Muscle of leg (tissue), 11 donors: Measurements from ENCODE around the gene LYL1. TPM values are rescaled to one million over a fixed set of nuclear protein-coding genes. Genes with fewer than 3 reads are reported as not detected.
A peak's percentile ranks its signal among the peaks of the same experiment; 100 is the strongest.

Experiments used
- DNase-seq: peaks from one replicate; pipeline ENCODE4 v3.0.0; 2013
- H3K27ac ChIP-seq: one replicate; pipeline ENCODE4 v1.5.1; 2013; ENCODE audit warnings: mild to moderate bottlenecking, low read length, control low read depth
- H3K27me3 ChIP-seq: one replicate; pipeline ENCODE4 v1.6.1; 2013; ENCODE audit warnings: low read length; ENCODE audit not compliant: control insufficient read depth, insufficient read depth
- H3K36me3 ChIP-seq: one replicate; pipeline ENCODE4 v1.6.1; 2013; ENCODE audit warnings: low read length; ENCODE audit not compliant: control insufficient read depth, insufficient read depth
- H3K4me1 ChIP-seq: one replicate; pipeline ENCODE4 v1.6.1; 2013; ENCODE audit warnings: low read length; ENCODE audit not compliant: control insufficient read depth, insufficient read depth
- H3K4me3 ChIP-seq: one replicate; pipeline ENCODE4 v1.5.1; 2013; ENCODE audit warnings: low read length, control low read depth
- H3K9me3 ChIP-seq: replicated peaks from 2 replicates; pipeline ENCODE4 v1.6.1; 2013; ENCODE audit warnings: low read depth, low read length; ENCODE audit not compliant: control insufficient read depth
- WGBS: methylation state at CpG from one replicate; pipeline ENCODE4 v1.1.5; 2013; ENCODE audit warnings: missing lambda C conversion rate; ENCODE audit not compliant: insufficient coverage; 5-methylcytosine and 5-hydroxymethylcytosine counted together
- polyA plus RNA-seq, 8 donors: library from polyadenylated mRNA; unstranded; fragments of 120-200 nt; gene quantifications; one replicate each; pipeline versions ENCODE4 v1.2.1 to v1.2.3, GENCODE V29; 2013; ENCODE audit warnings: inconsistent platforms in 1 of 8, low replicate concordance in 1 of 8; ENCODE audit not compliant: insufficient read length in 8 of 8, insufficient read depth in 1 of 8
- total RNA-seq: library from RNA; stranded (reverse); fragments of 120-200 nt; gene quantifications from one replicate; pipeline ENCODE4 v1.2.4, GENCODE V29; 2013

The LYL1 gene
- total and polyA plus RNA-seq, 9 donors: 3.7 to 6.7 (median 5.6) TPM

DNA sequence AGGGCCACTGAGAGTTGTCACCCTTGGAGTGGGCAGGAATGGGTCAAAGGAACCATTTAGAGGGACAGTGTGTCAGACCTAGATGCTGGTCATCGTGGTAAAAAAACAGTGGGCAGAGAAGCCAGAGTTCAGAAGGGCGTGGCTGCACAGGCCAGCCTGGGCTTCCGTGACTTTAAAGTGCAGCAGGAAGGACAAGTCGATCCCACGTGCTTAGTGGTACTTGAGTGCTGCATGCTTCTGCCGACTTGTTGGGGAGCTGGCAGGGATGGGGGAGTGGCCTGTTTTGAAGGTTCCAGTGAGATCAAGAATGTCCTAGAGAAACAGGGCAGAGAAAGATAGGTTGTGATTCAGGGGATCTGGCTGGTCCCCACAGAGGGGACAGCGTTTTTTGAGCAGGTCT lies 17.0 kb downstream of the LYL1 start:
- no peaks in the 10 kb centered on the region for H3K27me3 ChIP-seq
- no peak for DNase-seq
- H3K4me3 ChIP-seq: no peak overlapping the region
- H3K9me3 ChIP-seq: no peaks in the 10 kb centered on the region
- WGBS: 47% methylated on average over 7 of the region's 7 CpGs
- peaks cover 84% of the 10 kb centered on the region for H3K36me3 ChIP-seq
- H3K27ac ChIP-seq: no peak overlapping the region
- peaks cover 37% of the 10 kb centered on the region for H3K4me1 ChIP-seq

DNA sequence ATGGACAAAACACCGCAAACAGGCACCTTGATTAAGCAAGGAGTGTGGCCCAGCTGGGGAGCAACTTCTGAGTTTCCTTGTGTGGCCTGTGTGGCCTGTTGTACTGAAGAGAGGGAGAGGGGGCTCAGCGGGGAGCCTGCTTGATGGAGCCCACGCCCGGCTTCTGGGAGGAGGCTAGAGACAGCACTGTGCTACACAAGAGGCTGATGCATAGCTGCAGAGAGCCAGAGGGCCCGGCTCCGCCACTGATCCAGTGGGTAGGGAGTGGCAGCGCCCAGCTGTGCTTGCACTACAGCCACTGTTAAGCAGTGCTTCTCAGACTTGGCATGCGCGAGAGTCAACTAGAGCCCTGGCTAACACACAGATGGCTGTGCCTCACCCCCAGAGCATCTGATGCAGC lies 19.0 kb downstream of the LYL1 start:
- Histone ChIP-seq H3K27ac (no peak overlapping the region), H3K4me1 (peaks cover 37% of the 10 kb centered on the region), H3K27me3 (no peaks in the 10 kb centered on the region), H3K36me3 (peaks cover 73% of the 10 kb centered on the region), H3K9me3 (no peaks in the 10 kb centered on the region), H3K4me3 (no peak overlapping the region)
- 81% methylated on average over 9 of the region's 9 CpGs for WGBS
- DNase-seq: no peak

- Histone ChIP-seq H3K36me3 (peaks cover 74% of the 10 kb centered on the region), H3K27me3 (no peaks in the 10 kb centered on the region), H3K4me1 (peaks cover 43% of the 10 kb centered on the region), H3K4me3 (no peak overlapping the region), H3K9me3 (no peaks in the 10 kb centered on the region), H3K27ac (no peak overlapping the region)
- no peak for DNase-seq
- 50% methylated on average over 6 of the region's 7 CpGs for WGBS
Observed at GRCh38 chr19:13083008-13083404, 19.7 kb downstream of the LYL1 start.

- no peaks in the 10 kb centered on the region for H3K9me3 ChIP-seq
- no peak for DNase-seq
- H3K4me1 ChIP-seq: peaks cover 50% of the 10 kb centered on the region
- peaks cover 72% of the 10 kb centered on the region for H3K36me3 ChIP-seq
- no peak overlapping the region for H3K27ac ChIP-seq
- WGBS: 26% methylated on average over 5 of the region's 14 CpGs
- no peak overlapping the region for H3K4me3 ChIP-seq
- no peaks in the 10 kb centered on the region for H3K27me3 ChIP-seq
Observed at GRCh38 chr19:13082192-13083007, 20.3 kb downstream of the LYL1 start.

GRCh38 chr19:13079542-13079986 lies 23.1 kb downstream of the LYL1 start:
- H3K27ac ChIP-seq: peak overlapping the region; percentile 71
- no peaks in the 10 kb centered on the region for H3K27me3 ChIP-seq
- H3K4me3 ChIP-seq: no peak overlapping the region
- peak; percentile 95 for DNase-seq
- H3K9me3 ChIP-seq: no peaks in the 10 kb centered on the region
- H3K4me1 ChIP-seq: peaks cover 68% of the 10 kb centered on the region
- peaks cover 66% of the 10 kb centered on the region for H3K36me3 ChIP-seq
- 22% methylated on average over 12 of the region's 16 CpGs for WGBS

DNA sequence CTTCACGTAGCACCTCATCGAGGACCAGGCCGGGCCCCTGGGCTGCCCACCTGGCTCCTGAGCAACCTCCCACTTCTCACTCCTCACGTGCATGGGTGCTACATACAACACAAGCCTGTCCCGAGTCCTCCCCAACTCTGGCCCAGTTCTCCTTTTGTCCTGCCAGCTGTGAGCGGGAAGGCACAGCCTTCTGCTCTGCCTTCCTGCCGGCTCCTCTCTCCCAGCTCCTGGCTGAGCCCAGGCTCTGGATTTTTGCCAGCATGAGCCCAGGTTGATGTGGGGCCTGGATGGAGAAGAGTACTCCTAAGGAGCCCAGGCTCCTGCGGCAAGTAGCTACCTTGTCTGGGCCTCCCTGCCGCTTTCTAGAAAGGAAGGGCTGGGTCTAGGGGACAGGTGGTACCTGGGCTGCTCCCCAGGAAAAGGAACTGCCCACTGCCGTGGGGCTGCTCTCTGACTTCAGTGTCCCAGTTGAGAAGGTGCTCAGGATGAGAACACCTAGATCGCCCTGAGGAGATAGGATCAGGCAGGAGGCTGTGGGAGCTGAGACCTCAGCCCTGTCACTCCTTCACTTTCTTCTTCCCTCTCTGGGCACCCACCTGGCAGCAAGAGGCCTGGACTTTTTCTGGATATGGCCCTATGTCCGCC lies 23.6 kb downstream of the LYL1 start:
- Histone ChIP-seq H3K4me1 (peaks cover 71% of the 10 kb centered on the region), H3K27me3 (no peaks in the 10 kb centered on the region), H3K27ac (peak overlapping the region; percentile 71), H3K4me3 (no peak overlapping the region), H3K9me3 (no peaks in the 10 kb centered on the region), H3K36me3 (peaks cover 68% of the 10 kb centered on the region)
- 26% methylated on average over 9 of the region's 12 CpGs for WGBS
- no peak for DNase-seq

DNA sequence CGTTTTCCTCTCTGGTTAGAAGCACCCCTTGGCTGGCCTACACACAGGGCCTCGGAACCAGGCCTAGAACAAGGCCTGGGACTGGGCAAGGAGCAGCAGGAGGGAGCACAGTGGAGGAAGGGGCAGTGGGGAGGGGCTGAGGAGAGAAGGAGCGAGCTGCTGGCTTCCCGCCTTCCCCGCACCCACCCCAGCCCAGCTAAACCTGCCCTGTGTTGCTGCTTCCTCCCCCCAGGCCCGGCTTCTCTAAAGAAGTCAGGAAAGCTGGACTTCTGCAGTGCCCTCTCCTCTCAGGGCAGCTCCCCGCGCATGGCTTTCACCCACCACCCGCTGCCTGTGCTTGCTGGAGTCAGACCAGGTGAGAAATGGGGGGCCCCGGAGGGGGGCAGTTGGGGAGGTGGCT lies 24.3 kb downstream of the LYL1 start:
- Histone ChIP-seq H3K4me1 (peaks cover 71% of the 10 kb centered on the region), H3K9me3 (no peaks in the 10 kb centered on the region), H3K4me3 (no peak overlapping the region), H3K27me3 (no peaks in the 10 kb centered on the region), H3K27ac (peak overlapping the region; percentile 71), H3K36me3 (peaks cover 68% of the 10 kb centered on the region)
- DNase-seq: no peak
- no CpG with 5 or more reads among the region's 10 CpGs for WGBS

- H3K27ac ChIP-seq: peak overlapping the region; percentile 57
- no peaks in the 10 kb centered on the region for H3K9me3 ChIP-seq
- DNase-seq: peak; percentile 82
- no peaks in the 10 kb centered on the region for H3K27me3 ChIP-seq
- 22% methylated on average over 10 of the region's 11 CpGs for WGBS
- H3K4me1 ChIP-seq: peaks cover 66% of the 10 kb centered on the region
- H3K36me3 ChIP-seq: peaks cover 67% of the 10 kb centered on the region
- H3K4me3 ChIP-seq: no peak overlapping the region
Observed at GRCh38 chr19:13077240-13077639, 25.4 kb downstream of the LYL1 start.

GRCh38 chr19:13076787-13077186 lies 25.9 kb downstream of the LYL1 start:
- peak overlapping the region; percentile 57 for H3K27ac ChIP-seq
- no peaks in the 10 kb centered on the region for H3K9me3 ChIP-seq
- 28% methylated on average over 6 of the region's 6 CpGs for WGBS

DNA sequence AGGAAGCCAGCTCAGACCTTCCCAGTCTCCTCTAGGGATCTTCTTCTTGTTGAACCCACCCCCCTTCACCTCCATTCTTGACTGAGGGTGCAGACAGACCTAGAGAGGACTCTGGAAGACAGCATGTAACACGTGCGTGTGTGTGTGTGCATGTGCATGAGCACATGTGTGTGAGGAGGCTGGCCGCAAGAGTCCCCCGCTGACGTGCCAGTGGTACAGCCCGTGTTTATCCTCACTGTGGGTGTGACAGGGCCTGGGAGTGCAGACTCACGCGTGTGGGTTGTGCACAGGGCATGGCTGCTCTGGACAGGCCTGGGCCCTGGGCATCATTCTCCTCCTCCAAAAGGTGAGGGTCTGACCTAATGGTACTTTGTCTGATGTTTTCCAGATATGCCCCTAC lies 26.3 kb downstream of the LYL1 start:
- peak overlapping the region; percentile 57 for H3K27ac ChIP-seq
- H3K4me3 ChIP-seq: no peak overlapping the region
- H3K4me1 ChIP-seq: peaks cover 72% of the 10 kb centered on the region
- H3K27me3 ChIP-seq: no peaks in the 10 kb centered on the region
- H3K36me3 ChIP-seq: peaks cover 58% of the 10 kb centered on the region
- WGBS: 53% methylated on average over 3 of the region's 8 CpGs
- H3K9me3 ChIP-seq: no peaks in the 10 kb centered on the region
- DNase-seq: no peak

More at GRCh38 chr19:13076787-13077186, 25.9 kb downstream of the LYL1 start:
- DNase-seq: no peak
- no peaks in the 10 kb centered on the region for H3K27me3 ChIP-seq
- peaks cover 63% of the 10 kb centered on the region for H3K36me3 ChIP-seq
- H3K4me3 ChIP-seq: no peak overlapping the region
- H3K4me1 ChIP-seq: peaks cover 67% of the 10 kb centered on the region
